SW480 (cell line): Measurements from ENCODE around the gene FAM234A.

Experiments
- DNase-seq: peaks from one replicate; pipeline ENCODE4 v3.0.0-alpha.2; 2016; ENCODE audit warnings: low spot score

The FAM234A gene

GRCh38 chr16:301235-301634, 66.6 kb downstream of the FAM234A start:
- DNase-seq = no peak

- DNase-seq = no peak
Measured at GRCh38 chr16:301950-302349, 67.3 kb downstream of the FAM234A start.

GRCh38 chr16:303760-304505, 69.3 kb downstream of the FAM234A start:
- DNase-seq = no peak

GRCh38 chr16:305916-306626, 71.5 kb downstream of the FAM234A start:
- DNase-seq = no peak

GRCh38 chr16:306911-307370, 72.3 kb downstream of the FAM234A start:
- DNase-seq = no peak

GRCh38 chr16:307691-308312, 73.2 kb downstream of the FAM234A start:
- DNase-seq = no peak

- no peak for DNase-seq
Measured at GRCh38 chr16:309476-309875, 74.9 kb downstream of the FAM234A start.

GRCh38 chr16:311725-312124, 77.1 kb downstream of the FAM234A start:
- DNase-seq = no peak

GRCh38 chr16:314351-314750, 79.7 kb downstream of the FAM234A start:
- DNase-seq = no peak

- no peak for DNase-seq
Measured at GRCh38 chr16:314795-315299, 80.2 kb downstream of the FAM234A start.
